MM.1S (cell line): ENCODE data around the gene RTL3.

Experiments
- CTCF ChIP-seq: fragments of 300-600 bp; sonication (generic); IDR thresholded peaks from 2 replicates; pipeline ENCODE4 v1.5.1; 2016; ENCODE audit warnings: antibody characterized with exemption, low read length, mixed read lengths
- EZH2 ChIP-seq: fragments of 300-600 bp; sonication (generic); optimal IDR thresholded peaks from 2 replicates; pipeline ENCODE3; 2017; ENCODE audit warnings: low read depth, mild to moderate bottlenecking, antibody characterized with exemption, low read length, mixed read lengths

GRCh38 chrX:78650906-78651437, 8.2 kb downstream of the RTL3 start:
- TF ChIP-seq CTCF (no peak), EZH2 (no peak)
